Stimulated activated CD8-positive, alpha-beta memory T cell treated with anti-CD3 and anti-CD28 coated beads, Interleukin-15, amount 100 ng/mL, for 4 hours (primary cell): ENCODE data around the gene CX3CL1.
"Not testable (repeated sequence)": the region's sequence is repeated elsewhere in the genome, so short reads cannot be mapped to it uniquely, and the experiment has no call there.

Source experiments
- DNase-seq, 2 donors: peaks; one replicate each; pipeline ENCODE4 v3.0.0-alpha.2; 2020; ENCODE audit warnings: low read depth in 2 of 2

CX3CL1 gene

GRCh38 chr16:57372372-57373116, at the start of gene CX3CL1:
CX3CL1 (plus strand) TSS chr16:57372490; CDS start chr16:57372569, 79 bp downstream.
- no peak for DNase-seq

GRCh38 chr16:57324749-57325148, 47.5 kb upstream of the CX3CL1 start:
- no peak for DNase-seq

GRCh38 chr16:57325458-57325857, 46.8 kb upstream of the CX3CL1 start:
- DNase-seq, result no peak

- DNase-seq, result no peak
These were observed 42.5 kb upstream of the CX3CL1 start for GRCh38 chr16:57329718-57330327.

GRCh38 chr16:57331355-57331754, 40.9 kb upstream of the CX3CL1 start:
- DNase-seq, result no peak

GRCh38 chr16:57333402-57333801, 38.9 kb upstream of the CX3CL1 start:
- DNase-seq, result no peak

GRCh38 chr16:57335366-57335765, 36.9 kb upstream of the CX3CL1 start:
- DNase-seq, result no peak

- DNase-seq, result no peak
These were observed 31.2 kb upstream of the CX3CL1 start for GRCh38 chr16:57341062-57341440.

GRCh38 chr16:57341441-57342303, 30.6 kb upstream of the CX3CL1 start:
- no peak for DNase-seq

- not testable (repeated sequence) for DNase-seq
These were observed 29.7 kb upstream of the CX3CL1 start for GRCh38 chr16:57342606-57343005.

GRCh38 chr16:57343221-57343620, 29.1 kb upstream of the CX3CL1 start:
- DNase-seq, result no peak

GRCh38 chr16:57344094-57344493, 28.2 kb upstream of the CX3CL1 start:
- not testable (repeated sequence) for DNase-seq

- DNase-seq, result no peak
These were observed 27.3 kb upstream of the CX3CL1 start for GRCh38 chr16:57345021-57345420.

- DNase-seq, result no peak
These were observed 26.6 kb upstream of the CX3CL1 start for GRCh38 chr16:57345666-57346204.

GRCh38 chr16:57347858-57348257, 24.4 kb upstream of the CX3CL1 start:
- no peak for DNase-seq

- DNase-seq, result no peak
These were observed 24.0 kb upstream of the CX3CL1 start for GRCh38 chr16:57348327-57348726.

GRCh38 chr16:57349212-57350031, 22.9 kb upstream of the CX3CL1 start:
- DNase-seq, result no peak

- DNase-seq, result no peak
These were observed 19.6 kb upstream of the CX3CL1 start for GRCh38 chr16:57352636-57353047.

- no peak for DNase-seq
These were observed 18.0 kb upstream of the CX3CL1 start for GRCh38 chr16:57354311-57354710.

- DNase-seq, result no peak
These were observed 16.3 kb upstream of the CX3CL1 start for GRCh38 chr16:57355898-57356414.

GRCh38 chr16:57356547-57356946, 15.7 kb upstream of the CX3CL1 start:
- DNase-seq, result no peak
